Muscle layer of colon (tissue), 2 donors: ENCODE results near the gene MAPK10.
"Not testable (repeated sequence)": the region's sequence is repeated elsewhere in the genome, so short reads cannot be mapped to it uniquely, and the experiment has no call there.

Experiments used
- H3K27ac ChIP-seq: one replicate; pipeline ENCODE4 v1.7.0; 2013; ENCODE audit warnings: low read depth, mild to moderate bottlenecking, low read length, moderate library complexity
- H3K27me3 ChIP-seq, 2 donors: one replicate each; pipeline ENCODE4 v1.7.0; 2013; ENCODE audit warnings: low read length in 2 of 2, mild to moderate bottlenecking in 2 of 2; ENCODE audit not compliant: insufficient read depth in 2 of 2, control insufficient read depth in 1 of 2
- H3K36me3 ChIP-seq: one replicate; pipeline ENCODE4 v1.7.0; 2013; ENCODE audit warnings: mild to moderate bottlenecking, low read length; ENCODE audit not compliant: insufficient read depth
- H3K4me1 ChIP-seq: one replicate; pipeline ENCODE4 v1.7.0; 2013; ENCODE audit warnings: mild to moderate bottlenecking, low read length; ENCODE audit not compliant: insufficient read depth
- H3K4me3 ChIP-seq, 2 donors: one replicate each; pipeline ENCODE4 v1.7.0; 2013; ENCODE audit warnings: low read length in 2 of 2, low read depth in 1 of 2, mild to moderate bottlenecking in 1 of 2, moderate library complexity in 1 of 2
- H3K9ac ChIP-seq: one replicate; pipeline ENCODE4 v1.7.0; 2013; ENCODE audit warnings: low read length
- H3K9me3 ChIP-seq: one replicate; pipeline ENCODE4 v1.7.0; 2013; ENCODE audit warnings: mild to moderate bottlenecking, low read length
- donor health status: abdominal sarcoma.
- donor health status: Adenocarcinoma of cecum.

Gene MAPK10

GRCh38 chr4:86032476-86033022 lies 327.3 kb downstream of the MAPK10 start:
- Histone ChIP-seq H3K4me3 (no peak overlapping the region), H3K9ac (no peak overlapping the region), H3K36me3 (no peaks in the 10 kb centered on the region), H3K4me1 (peaks cover 18% of the 10 kb centered on the region), H3K27me3 (no peaks in the 10 kb centered on the region), H3K27ac (no peak overlapping the region), H3K9me3 (no peaks in the 10 kb centered on the region)

- Histone ChIP-seq H3K36me3 (no peaks in the 10 kb centered on the region), H3K27me3 (no peaks in the 10 kb centered on the region), H3K9me3 (no peaks in the 10 kb centered on the region), H3K4me1 (peaks cover 18% of the 10 kb centered on the region), H3K9ac (no peak overlapping the region), H3K27ac (no peak overlapping the region), H3K4me3 (no peak overlapping the region)
Observed at GRCh38 chr4:86031927-86032326, 327.9 kb downstream of the MAPK10 start.

- Histone ChIP-seq H3K4me3 (no peak overlapping the region), H3K27ac (no peak overlapping the region), H3K36me3 (no peaks in the 10 kb centered on the region), H3K27me3 (no peaks in the 10 kb centered on the region), H3K9ac (no peak overlapping the region), H3K4me1 (no peaks in the 10 kb centered on the region), H3K9me3 (no peaks in the 10 kb centered on the region)
Observed at GRCh38 chr4:86026720-86027119, 333.1 kb downstream of the MAPK10 start.

GRCh38 chr4:86021671-86022070 lies 338.2 kb downstream of the MAPK10 start:
- H3K4me1 ChIP-seq, H3K4me3 ChIP-seq, H3K36me3 ChIP-seq, H3K27ac ChIP-seq, H3K9ac ChIP-seq, H3K27me3 ChIP-seq, H3K9me3 ChIP-seq: not testable (repeated sequence)

- Histone ChIP-seq H3K4me1 (no peaks in the 10 kb centered on the region), H3K9ac (no peak overlapping the region), H3K27ac (no peak overlapping the region), H3K4me3 (no peak overlapping the region), H3K27me3 (no peaks in the 10 kb centered on the region), H3K36me3 (no peaks in the 10 kb centered on the region), H3K9me3 (no peaks in the 10 kb centered on the region)
Observed at GRCh38 chr4:86019906-86020305, 339.9 kb downstream of the MAPK10 start.

GRCh38 chr4:86019362-86019761 lies 340.5 kb downstream of the MAPK10 start:
- H3K9ac ChIP-seq, result no peak overlapping the region
- H3K27ac ChIP-seq, result no peak overlapping the region
- H3K27me3 ChIP-seq, result no peaks in the 10 kb centered on the region
- H3K36me3 ChIP-seq, result no peaks in the 10 kb centered on the region
- no peaks in the 10 kb centered on the region for H3K9me3 ChIP-seq
- H3K4me3 ChIP-seq, result no peak overlapping the region
- H3K4me1 ChIP-seq, result no peaks in the 10 kb centered on the region

GRCh38 chr4:86015412-86016350 lies 344.2 kb downstream of the MAPK10 start:
- Histone ChIP-seq H3K9me3 (no peaks in the 10 kb centered on the region), H3K27me3 (no peaks in the 10 kb centered on the region), H3K4me1 (no peaks in the 10 kb centered on the region), H3K27ac (no peak overlapping the region), H3K4me3 (no peak overlapping the region), H3K36me3 (no peaks in the 10 kb centered on the region), H3K9ac (no peak overlapping the region)

GRCh38 chr4:86014599-86014998 lies 345.3 kb downstream of the MAPK10 start:
- H3K4me3 ChIP-seq, result no peak overlapping the region
- no peaks in the 10 kb centered on the region for H3K4me1 ChIP-seq
- no peaks in the 10 kb centered on the region for H3K27me3 ChIP-seq
- no peak overlapping the region for H3K9ac ChIP-seq
- H3K9me3 ChIP-seq, result no peaks in the 10 kb centered on the region
- H3K27ac ChIP-seq, result no peak overlapping the region
- H3K36me3 ChIP-seq, result no peaks in the 10 kb centered on the region

- H3K36me3 ChIP-seq, result no peaks in the 10 kb centered on the region
- H3K4me3 ChIP-seq, result no peak overlapping the region
- H3K27me3 ChIP-seq, result no peaks in the 10 kb centered on the region
- no peaks in the 10 kb centered on the region for H3K9me3 ChIP-seq
- no peak overlapping the region for H3K27ac ChIP-seq
- H3K9ac ChIP-seq, result no peak overlapping the region
- no peaks in the 10 kb centered on the region for H3K4me1 ChIP-seq
Observed at GRCh38 chr4:86013621-86014020, 346.2 kb downstream of the MAPK10 start.

GRCh38 chr4:86011117-86011516 lies 348.7 kb downstream of the MAPK10 start:
- Histone ChIP-seq H3K9ac (no peak overlapping the region), H3K27me3 (no peaks in the 10 kb centered on the region), H3K4me3 (no peak overlapping the region), H3K9me3 (no peaks in the 10 kb centered on the region), H3K27ac (no peak overlapping the region), H3K4me1 (no peaks in the 10 kb centered on the region), H3K36me3 (no peaks in the 10 kb centered on the region)

- no peaks in the 10 kb centered on the region for H3K4me1 ChIP-seq
- H3K36me3 ChIP-seq, result no peaks in the 10 kb centered on the region
- no peak overlapping the region for H3K4me3 ChIP-seq
- no peak overlapping the region for H3K27ac ChIP-seq
- no peaks in the 10 kb centered on the region for H3K9me3 ChIP-seq
- H3K9ac ChIP-seq, result no peak overlapping the region
- H3K27me3 ChIP-seq, result no peaks in the 10 kb centered on the region
Observed at GRCh38 chr4:86007042-86007441, 352.8 kb downstream of the MAPK10 start.

- no peak overlapping the region for H3K4me3 ChIP-seq
- no peak overlapping the region for H3K9ac ChIP-seq
- no peaks in the 10 kb centered on the region for H3K9me3 ChIP-seq
- no peaks in the 10 kb centered on the region for H3K4me1 ChIP-seq
- no peaks in the 10 kb centered on the region for H3K27me3 ChIP-seq
- H3K36me3 ChIP-seq, result no peaks in the 10 kb centered on the region
- H3K27ac ChIP-seq, result no peak overlapping the region
Observed at GRCh38 chr4:86006057-86006456, 353.8 kb downstream of the MAPK10 start.
